Stimulated activated CD4-positive, alpha-beta T cell treated with anti-CD3 and anti-CD28 coated beads, TNF-alpha, amount 100 ng/mL, for 4 hours (primary cell): Measurements from ENCODE around the gene PSTPIP1.

ENCODE experiments used
- DNase-seq, 3 experiments: peaks; one replicate each; pipeline ENCODE4 v3.0.0-alpha.2; 2020; ENCODE audit warnings: low read depth in 3 of 3

Gene PSTPIP1

DNA sequence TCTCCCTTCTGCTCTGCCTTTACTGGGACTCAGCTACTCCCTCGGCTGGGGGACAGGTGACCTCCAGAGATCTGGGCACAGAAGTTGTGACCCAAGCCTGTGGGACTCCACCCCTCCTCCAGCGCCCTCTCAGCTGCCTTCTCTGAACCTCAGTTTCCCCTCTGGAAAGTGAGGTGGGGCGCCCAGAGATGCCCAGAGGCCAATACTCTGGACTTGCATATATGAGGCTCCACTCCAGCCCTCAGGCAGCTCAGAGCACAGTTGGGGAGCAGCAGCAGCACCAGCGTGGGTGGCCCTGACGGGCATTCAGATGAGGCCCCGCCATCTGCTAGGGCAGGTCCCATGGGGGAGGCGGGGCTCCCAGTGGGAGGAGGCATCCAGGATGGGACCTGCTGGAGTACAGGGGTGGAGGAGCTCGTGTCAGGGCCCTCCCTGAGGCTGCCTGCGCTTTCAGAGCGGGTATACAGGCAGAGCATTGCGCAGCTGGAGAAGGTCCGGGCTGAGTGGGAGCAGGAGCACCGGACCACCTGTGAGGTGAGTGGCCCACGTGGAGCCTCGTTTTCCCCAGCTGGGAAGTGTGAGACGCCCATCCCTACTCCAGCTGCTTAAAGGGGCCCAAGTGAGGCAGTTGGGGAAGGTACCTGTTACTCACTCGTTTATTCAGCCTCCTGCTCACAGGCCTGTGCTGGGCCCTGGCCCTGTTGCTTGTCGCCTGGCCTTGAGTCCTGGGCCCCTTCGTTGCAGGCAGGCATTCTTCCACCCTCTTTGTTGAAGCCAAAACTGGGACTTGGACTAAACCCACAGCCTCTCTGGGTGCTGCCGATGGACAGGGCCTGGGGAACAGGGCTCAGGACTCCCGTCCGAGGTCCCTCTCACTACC, 35.4 kb downstream of the PSTPIP1 start:
- DNase-seq, result no peak

DNA sequence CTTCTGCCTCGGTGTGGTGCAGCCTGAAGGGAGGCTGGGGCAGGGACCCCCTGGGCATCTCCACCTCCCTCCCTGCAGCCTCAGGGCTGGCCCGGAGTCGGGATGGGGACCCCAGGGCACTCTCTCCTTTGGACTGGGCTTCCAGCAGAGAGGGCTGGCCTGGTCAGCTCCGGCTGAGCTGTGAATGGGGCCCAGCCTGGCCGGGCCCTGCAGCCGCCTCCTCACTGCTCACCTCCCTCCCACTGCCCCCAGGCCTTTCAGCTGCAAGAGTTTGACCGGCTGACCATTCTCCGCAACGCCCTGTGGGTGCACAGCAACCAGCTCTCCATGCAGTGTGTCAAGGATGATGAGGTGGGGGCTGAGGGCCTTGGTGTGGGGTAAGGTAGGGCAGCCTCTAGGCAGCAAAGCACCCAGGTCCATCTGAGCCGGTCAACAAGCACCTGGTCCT, 36.0 kb downstream of the PSTPIP1 start:
- no peak for DNase-seq

DNA sequence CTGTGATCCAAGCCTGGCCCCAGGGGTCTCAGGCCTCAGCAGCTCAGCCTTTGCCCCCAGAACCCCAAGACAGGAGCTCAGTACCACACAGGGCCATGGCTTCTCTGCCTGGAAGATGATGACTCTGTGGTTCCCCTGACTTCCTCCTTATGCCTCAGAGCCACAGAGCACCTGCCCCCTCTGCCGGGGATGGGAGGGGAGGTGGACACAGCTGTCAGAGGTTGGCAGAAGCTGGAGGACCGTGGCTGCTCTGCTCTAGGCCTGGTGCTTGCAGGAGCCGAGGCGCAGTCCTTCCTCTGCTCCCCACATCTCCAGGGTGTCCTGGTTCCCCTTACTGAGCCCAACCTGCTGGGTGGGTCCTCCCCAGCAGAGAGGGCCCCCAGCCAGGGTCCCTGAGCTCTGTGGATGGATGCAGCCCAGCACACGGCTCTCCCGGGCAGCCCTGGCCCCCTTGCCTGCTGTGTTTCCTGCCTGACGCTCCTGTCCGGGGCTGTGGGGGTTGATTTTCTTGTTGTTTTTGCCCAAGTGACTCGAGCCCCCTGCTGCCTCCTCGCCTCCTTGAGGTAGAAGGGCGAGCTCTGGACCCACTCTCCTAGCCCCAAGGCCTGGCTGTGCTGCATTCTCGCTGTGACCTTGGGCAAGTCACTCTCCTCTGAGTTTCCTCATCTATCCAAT, 36.6 kb downstream of the PSTPIP1 start:
- no peak for DNase-seq

DNA sequence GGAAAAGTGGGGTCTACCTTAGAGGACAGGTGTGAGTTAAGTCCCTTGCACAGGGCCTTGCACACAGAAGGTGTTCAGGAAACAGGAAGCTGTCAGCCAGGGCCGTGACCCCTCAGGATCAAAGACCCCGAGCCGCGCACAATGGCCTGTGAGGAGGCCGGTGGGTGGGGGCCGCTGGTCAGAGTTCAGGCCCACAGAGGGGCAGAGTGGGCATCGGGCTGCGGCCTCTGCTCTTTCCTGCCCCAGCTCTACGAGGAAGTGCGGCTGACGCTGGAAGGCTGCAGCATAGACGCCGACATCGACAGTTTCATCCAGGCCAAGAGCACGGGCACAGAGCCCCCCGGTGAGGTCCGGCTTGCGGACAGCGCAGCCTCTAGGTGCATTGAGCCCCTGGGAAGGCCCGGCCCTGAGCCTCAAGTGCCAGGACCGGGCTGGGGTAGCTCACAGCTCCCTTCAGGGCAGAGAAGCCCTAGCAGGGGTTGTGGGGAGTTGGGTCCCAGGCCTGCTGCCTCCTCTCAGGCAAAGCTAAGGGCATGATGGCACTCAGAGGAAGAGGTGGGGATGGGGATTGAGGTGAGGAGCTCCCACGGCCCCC, 37.2 kb downstream of the PSTPIP1 start:
- DNase-seq, result no peak

DNA sequence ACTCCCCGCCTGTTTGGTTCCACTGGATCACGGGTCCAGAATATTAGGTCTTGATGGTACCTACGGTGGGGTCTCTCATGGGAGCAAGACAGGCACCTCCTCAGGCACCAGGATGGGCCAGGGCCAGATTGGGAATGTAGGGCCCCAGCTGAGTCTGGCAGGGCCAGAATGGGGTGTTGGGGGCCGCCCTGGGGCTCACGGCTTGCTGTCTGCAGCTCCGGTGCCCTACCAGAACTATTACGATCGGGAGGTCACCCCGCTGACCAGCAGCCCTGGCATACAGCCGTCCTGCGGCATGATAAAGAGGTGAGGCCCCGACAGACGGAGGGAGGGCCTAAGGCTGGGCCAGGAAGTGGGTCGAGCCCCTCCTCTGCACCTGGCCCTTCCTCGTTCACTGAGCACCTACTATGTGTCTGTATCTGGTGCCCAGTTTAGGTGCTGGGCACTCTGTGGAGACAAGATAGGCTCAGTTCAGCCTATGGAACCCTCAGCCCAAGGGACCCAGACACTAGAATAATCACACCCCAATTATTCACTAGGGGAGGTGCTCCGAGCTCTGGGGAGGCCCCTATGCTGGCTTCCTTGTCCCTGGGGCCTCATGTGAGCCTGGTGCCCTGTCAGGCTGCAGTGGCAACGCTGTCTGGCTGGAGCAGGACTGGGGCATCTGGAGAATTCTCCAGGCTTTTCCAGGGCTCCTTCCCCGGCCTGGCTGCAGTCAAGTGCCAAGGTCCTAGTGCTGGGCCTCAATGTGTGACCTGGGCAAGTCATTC, 37.9 kb downstream of the PSTPIP1 start:
- no peak for DNase-seq

DNA sequence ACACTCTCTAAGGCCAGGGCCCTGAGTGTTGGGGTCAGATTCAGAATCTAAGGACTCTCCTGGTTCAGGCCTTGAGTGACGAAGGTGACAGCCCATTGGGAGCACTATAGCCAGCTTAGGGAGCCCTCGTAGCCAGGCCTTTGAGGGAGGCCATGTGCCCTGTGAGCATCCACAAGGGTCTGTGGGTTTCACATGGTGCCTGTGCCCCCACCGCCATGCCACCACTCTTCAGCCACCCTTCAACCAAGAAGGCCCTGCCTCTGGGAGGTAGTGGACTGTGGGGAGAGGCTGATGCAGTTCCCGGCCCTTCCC, 38.4 kb downstream of the PSTPIP1 start:
- DNase-seq, result no peak

DNA sequence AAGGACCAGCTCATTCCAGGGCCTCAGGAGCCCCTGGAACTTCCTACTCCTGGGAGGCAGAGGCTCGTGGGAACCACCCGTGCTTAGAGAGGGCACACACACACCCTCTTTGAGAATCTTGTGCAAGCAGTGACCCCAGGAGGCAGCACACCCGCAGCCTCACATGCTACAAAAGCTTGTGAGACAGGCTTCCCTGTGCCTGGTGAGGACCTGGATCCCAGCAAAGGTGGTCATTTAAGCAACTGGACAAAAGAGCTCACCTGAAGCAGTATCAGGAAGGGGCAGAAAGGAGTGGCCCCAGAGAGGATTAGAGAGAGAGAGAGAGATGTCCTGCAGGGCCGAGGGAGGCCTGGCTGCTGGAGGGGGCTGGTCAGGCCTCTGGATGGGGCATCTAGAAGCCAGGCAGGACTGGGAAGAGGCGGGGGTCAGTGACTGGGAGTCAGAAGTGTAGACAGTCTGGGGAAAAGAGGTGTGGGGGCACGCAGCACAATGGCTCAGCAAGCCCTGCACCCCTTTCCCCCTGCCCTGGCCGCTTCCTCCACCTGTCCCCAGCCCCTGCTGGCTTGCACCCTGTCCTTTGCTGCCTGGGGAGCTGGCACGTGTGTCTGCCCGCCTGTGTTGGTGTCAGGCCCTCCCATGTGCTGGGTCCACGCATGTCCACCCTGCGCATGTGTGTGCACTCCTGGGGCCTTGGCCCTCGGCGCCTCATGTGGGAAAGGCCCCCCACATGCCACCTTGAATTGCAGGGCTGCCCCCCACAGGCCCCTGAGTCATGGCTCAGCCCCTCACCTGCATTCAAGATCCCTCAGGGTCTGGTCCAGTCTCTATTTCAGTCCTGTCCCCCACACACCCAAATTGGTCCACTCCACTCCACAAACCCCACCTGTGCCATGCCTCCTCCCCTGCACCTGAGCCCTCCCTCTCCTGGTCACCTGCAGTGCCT, 39.1 kb downstream of the PSTPIP1 start:
- no peak for DNase-seq

DNA sequence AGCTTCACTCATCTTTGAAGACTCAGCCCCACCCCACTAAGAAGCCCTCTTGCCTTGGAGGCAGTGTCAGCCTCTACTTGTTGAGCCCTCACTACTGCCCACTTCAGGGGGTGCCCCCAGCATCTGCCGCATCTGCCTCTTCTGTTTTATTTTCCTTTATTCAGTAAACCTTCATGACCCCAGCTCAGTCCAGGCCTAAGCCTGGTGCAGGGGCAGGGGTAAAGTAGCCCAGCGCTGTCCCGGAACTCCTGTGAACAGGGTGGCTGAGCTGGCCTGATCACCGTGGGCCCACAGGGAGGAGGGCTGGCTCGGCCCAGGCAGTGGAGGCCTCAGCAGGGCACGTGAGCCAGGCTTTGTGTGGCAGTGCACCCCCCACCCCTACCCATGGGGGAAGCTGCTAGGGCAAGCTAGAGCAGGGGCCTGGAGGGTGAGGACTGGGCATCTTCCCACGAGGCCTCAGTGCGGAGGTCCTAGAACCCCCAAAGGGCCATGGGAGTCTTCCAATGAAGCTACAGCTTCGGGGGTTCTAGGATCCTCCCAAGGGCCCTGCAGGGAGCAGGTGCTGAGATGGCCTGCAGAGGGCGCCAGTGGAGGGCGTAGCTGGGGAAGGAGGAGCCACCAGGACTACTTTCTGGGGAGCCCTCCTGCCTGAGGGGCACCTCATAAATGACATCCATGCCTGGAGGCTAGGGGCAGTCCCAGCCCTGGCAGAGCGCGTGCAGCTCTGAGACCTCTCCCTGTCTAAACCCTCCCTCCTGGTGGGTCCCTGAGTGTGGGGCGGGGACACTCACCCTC, 40.0 kb downstream of the PSTPIP1 start:
- DNase-seq, result no peak

DNA sequence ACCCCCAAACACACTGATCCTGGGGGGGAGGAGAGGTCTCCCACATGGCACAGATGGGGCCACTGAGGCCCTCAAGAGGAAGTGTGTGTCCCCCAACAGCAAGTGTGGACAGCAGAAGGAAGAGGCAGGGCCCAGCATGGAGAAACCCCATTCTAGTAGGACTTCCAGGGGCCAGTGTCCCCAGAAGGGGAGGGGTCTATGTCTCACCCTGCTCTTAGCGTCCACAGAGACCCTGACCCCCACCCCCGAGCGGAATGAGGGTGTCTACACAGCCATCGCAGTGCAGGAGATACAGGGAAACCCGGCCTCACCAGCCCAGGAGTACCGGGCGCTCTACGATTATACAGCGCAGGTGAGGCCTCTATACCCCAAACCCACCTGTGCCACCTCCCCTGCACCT, 40.7 kb downstream of the PSTPIP1 start:
- no peak for DNase-seq

DNA sequence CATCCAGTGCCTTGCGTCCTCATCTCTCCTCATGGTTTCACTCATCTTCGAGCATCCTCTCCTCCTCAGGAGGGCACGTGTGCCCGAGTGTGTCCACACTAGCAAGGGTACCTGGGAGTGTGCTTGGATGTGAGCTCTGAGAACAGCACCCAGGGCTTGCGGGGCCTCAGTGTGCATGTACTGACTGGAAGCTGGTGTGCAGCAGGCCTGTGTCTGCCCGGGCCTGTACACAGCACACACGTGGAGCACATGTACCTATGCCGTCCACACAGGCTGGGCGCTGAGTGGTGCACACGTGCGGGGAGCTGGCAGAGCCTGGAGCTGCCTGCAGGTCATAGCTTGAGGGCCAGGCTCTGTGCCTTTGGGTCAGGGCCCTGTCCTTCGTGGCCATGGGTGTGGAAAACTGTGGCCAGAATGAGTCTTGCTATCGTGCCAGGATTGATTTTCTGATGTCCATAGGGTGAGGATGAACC, 41.1 kb downstream of the PSTPIP1 start:
- DNase-seq, result no peak

DNA sequence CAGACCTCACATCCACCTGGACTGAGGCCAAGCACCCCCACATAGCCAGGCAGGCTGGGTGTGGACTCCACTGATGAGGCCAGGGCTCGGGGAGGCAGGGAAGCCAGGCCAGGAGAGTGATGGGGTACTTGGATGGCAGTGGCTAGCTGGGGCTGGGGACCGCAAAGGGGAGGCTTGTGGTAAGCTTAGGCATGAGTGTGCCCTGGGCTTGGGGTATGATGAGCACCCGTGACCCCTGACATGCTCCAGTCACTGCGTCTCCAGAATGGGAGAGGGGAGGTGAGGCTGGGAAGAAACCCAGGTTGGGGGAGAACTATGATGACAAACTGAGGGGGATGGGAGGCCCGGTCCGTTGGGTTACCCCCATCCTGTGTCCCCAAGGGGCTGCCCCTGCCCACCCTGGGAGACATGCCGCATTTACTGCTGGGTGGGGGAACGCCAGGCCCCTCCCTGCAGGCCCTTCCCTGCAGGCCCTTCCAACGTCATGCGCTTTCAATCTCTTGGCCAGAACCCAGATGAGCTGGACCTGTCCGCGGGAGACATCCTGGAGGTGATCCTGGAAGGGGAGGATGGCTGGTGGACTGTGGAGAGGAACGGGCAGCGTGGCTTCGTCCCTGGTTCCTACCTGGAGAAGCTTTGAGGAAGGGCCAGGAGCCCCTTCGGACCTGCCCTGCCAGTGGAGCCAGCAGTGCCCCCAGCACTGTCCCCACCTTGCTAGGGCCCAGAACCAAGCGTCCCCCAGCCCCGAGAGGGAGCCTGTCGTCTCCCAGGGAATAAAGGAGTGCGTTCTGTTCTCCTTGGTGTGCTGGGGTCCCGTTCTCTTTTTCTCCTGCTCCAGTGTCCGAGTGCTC, 41.8 kb downstream of the PSTPIP1 start:
- no peak for DNase-seq

DNA sequence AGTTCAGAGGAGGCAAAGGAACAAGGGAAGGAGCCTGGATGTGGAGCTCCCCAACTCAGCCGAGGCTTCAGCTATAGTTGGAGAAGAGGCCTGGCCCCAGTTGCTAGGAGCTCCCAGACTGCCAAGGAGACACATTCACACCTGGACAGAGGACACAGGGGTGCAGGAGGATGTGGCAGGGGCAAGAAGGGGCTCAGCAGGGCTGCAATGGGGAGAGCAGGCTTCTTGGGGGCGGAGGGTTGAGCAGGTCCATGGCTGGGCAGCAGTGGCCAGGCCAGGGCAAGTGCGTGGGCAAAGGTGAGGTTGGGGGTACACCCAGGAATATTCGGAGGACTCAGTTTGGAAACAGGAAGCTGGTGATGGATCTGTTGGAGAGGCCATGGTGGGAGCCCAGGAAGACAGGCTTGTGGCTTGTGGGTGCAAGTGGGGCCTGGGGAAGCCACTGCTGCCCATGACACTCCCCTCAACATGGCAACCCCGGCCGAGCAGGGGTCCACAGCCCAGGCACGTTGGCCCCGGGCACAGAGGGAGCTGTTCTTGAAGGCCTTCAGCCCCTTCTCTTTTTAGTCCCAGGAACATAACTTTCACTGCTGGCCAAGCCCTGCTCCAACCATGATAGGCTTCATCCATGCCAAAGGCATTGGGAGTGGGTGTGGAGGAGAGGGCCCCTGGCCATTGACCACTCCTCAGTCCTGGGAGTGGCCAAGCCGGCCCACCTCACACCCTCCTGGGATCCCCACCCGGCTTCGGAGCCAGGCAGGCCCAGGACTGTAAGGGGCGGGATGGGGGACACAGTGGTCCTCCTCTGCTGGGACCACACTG, 42.7 kb downstream of the PSTPIP1 start:
- DNase-seq, result no peak

DNA sequence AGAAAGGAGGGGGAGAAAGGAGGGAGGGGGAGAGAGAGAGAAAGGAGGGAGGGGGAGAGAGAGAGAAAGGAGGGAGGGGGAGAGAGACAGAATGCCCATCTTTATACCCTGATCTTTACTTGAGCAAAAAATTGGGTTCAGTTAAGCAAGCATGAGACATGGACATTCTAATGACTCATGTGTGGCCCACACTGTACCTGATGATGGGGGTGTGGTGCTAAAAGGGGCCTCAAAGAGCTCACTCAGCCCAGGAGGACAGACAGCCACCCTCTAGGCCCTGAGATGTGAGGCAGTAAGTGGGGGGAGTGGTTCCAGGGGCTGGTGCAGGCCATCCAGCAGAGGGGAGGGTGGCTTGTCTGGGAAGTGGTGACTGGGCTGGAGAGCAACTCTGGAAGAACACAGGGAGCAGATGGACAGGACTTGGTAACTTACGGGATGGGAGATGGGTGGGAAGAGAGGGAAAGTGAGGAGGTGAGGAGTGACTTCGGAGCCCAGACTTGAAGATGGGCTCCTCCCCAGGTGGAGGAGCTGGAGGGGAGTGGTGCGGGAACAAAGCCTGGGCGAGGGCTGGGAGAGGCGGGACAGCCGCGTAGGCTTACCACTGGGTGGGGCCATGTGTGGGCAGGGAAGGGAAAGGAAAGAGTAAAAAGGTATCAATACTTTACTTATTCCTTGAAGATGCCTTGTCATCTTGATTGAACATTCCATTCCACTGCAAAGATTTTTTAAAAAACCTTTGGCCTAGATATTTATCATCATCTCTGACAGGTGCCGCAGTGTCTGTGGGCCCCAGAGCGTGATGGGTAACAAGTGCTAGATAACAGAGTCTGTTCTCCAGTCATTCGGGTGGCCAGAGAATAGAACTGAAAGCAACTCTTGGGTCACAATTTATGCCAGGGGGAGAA, 43.6 kb downstream of the PSTPIP1 start:
- DNase-seq, result no peak

DNA sequence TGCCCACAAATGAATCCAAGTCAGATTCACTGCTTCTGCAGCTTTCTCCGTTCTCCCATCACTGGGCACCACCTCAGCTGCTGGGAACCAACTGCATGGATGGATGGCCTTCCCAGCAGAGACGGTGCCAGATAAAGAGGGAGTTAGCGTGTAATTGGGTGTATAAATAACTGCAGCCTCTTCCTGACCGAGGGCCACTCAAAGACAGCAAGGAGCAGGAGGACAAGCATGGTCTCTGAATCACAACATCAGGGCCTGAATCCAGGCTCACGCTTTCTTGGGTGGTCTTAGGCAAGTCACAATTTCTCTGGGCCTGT, 44.2 kb downstream of the PSTPIP1 start:
- no peak for DNase-seq

DNA sequence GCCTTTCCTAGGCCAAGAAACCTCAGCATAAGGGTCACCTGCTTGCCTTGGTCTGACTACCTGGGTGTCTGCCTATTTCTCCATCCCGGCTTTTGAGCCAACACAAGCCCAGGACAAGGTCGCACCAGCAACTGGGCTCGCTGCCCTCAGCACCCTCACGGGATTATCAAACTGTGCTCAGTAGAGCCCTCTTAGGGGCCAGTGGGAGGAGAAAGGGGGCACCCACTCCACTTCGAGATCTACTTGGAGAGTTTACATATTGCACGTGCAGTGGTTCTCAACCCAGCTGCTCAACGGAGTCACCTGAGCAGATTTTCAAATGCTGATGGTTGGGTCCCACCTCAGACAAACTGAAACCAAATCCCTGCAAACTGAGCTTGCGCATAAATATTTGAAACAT, 44.9 kb downstream of the PSTPIP1 start:
- DNase-seq, result no peak

DNA sequence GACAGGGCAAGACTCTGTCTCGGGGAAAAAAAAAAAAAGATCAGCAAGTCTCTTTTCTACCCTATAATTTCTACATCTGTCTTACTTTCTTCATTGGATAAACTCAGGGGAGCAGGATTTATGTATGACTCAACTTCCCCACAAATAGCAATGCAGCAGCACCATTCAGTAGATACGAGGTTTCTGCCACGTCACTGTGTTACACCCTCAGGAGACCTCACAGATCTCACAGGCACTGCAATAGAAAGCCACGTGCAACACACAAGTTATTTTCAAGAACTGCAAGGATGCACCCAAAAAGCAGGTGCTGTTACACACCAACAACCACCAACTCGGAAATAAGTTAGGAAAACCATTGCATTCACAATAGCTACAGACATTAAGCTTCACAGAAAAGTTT, 45.7 kb downstream of the PSTPIP1 start:
- no peak for DNase-seq

DNA sequence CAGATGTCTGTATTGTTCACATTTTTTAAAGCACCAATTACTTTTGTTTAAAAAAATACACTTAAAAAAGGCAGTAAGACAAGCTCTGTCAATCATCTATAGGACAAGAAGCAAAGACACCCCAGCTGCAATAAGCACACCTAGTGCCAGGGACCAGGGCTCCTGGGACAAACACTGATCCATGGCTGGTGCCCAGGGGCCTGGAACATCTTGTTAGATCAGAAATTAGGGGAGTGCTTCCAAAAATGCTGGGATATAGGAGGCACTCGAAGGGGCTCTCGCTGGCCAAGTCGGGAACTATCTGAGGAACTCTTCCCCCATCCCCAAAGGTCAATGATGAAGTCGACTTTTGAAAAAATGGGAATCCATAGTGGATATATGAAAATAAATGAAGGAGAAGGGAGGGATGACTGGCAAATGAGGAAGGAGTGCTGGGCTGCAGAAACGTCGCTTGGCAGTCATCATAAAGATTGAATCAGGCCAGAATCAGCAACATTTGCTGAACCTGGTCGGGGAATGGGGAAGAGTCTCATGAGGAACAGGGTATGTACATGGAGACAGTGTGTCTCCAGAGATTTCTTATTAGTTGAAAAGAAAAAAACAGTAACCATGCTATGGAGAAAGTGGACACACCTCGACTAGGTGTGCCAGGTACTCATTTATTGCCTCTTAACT, 47.5 kb downstream of the PSTPIP1 start:
- DNase-seq, result no peak
